KOPT-K1 (cell line): ENCODE measurements around the gene MYPN.
"Not testable (repeated sequence)": the region's sequence is repeated elsewhere in the genome, so short reads cannot be mapped to it uniquely, and the experiment has no call there.

ENCODE experiments used
- H3K27ac ChIP-seq: fragments of 200-600 bp; sonication (generic); 2 replicates; pipeline ENCODE4 v1.5.1; 2016; ENCODE audit warnings: antibody characterized with exemption, mild to moderate bottlenecking, low read depth, low read length; ENCODE audit not compliant: poor library complexity, severe bottlenecking
- H3K36me3 ChIP-seq: fragments of 200-600 bp; sonication (generic); 2 replicates; pipeline ENCODE4 v1.5.1; 2017; ENCODE audit warnings: antibody characterized with exemption, mild to moderate bottlenecking, low read length, moderate library complexity; ENCODE audit not compliant: insufficient read depth
- H3K9me3 ChIP-seq: fragments of 200-600 bp; sonication (generic); 2 replicates; pipeline ENCODE4 v1.5.1; 2017; ENCODE audit warnings: antibody characterized with exemption, low read length, mild to moderate bottlenecking; ENCODE audit not compliant: insufficient read depth, poor library complexity, severe bottlenecking

Gene MYPN

GRCh38 chr10:68138526-68138925, 29.2 kb downstream of the MYPN start:
- Histone ChIP-seq H3K9me3 (no peaks in the 10 kb centered on the region), H3K27ac (no peak overlapping the region), H3K36me3 (no peaks in the 10 kb centered on the region)

- H3K9me3 ChIP-seq, result no peaks in the 10 kb centered on the region
- H3K27ac ChIP-seq, result no peak overlapping the region
- no peaks in the 10 kb centered on the region for H3K36me3 ChIP-seq
These were observed 30.4 kb downstream of the MYPN start for GRCh38 chr10:68139448-68140272.

DNA sequence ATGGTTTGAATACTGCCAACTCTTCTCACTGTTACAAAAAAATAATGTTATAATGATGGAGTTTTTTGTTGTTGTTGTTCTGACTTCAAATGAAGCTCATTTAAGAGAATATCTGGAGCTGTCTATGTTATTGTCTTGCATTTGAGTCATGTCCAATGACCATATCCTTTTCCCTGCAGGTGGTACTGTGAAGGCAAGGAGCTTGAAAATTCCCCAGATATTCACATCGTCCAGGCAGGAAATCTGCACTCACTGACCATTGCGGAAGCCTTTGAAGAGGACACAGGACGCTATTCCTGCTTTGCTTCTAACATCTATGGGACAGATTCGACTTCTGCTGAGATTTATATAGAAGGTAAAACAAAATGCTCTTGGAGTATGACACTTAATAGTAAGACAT, 33.5 kb downstream of the MYPN start:
- Histone ChIP-seq H3K36me3 (no peaks in the 10 kb centered on the region), H3K9me3 (no peaks in the 10 kb centered on the region), H3K27ac (no peak overlapping the region)

GRCh38 chr10:68144709-68145108, 35.4 kb downstream of the MYPN start:
- H3K9me3 ChIP-seq, result no peaks in the 10 kb centered on the region
- H3K36me3 ChIP-seq, result no peaks in the 10 kb centered on the region

DNA sequence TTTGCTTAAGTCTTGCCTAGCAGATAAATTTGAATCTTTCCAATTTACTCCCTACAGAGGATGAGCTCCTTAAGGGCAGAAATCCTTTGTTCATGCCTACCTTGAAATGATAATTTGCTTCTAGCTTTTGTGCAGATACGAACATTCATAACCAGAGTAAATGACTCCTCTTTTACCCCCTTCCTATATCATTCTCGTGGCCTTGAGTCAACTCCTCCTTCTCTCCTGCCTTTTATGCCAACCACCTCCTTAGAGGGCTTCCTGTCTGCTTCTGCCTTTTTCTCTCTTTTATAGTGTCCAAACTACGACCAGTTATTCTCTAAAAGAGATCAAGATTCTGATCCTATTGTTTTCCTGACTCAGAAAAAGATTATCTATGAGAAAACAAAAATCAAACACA, 36.4 kb downstream of the MYPN start:
- Histone ChIP-seq H3K27ac (no peak overlapping the region), H3K36me3 (no peaks in the 10 kb centered on the region), H3K9me3 (no peaks in the 10 kb centered on the region)

More at GRCh38 chr10:68144709-68145108, 35.4 kb downstream of the MYPN start:
- H3K27ac ChIP-seq, result no peak overlapping the region

DNA sequence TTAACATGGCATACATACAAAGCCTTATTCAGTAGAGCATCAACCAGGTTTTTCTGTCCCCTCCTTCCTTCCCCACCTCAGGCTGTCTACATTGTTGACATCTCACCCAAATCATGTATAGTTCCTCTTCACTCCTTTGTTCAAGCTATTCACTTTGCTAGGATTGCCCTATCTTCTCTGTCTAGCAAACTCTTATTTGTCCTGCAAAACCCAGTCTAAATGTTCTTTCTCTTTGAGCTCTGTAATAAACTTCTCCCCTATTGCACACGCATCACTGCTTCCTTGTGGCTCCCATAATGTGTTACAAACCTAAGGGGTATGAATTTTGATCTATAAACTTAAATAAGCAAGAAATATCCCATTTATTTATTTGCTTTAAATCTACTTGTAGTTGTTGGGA, 36.8 kb downstream of the MYPN start:
- Histone ChIP-seq H3K36me3 (no peaks in the 10 kb centered on the region), H3K9me3 (no peaks in the 10 kb centered on the region), H3K27ac (no peak overlapping the region)

DNA sequence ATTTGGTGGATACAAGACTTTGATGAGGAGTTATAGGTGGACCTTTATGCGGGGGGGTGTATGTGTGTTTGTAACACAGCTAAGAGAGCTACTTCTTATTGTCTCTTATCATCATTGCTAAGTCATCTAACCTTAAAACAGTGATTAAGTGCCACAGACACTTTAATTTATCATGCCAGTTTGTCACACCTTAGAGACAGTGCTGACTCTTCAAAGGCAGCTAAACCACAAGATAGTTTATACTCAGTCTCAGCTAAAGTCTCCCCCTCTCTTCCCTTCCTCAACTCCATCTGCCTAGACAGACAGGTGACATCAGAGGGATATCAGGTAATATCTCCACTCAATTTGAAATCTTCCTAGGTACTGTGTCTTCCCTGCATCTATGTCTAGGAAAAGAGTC, 42.2 kb downstream of the MYPN start:
- Histone ChIP-seq H3K36me3 (no peaks in the 10 kb centered on the region), H3K9me3 (no peaks in the 10 kb centered on the region), H3K27ac (no peak overlapping the region)

GRCh38 chr10:68153473-68154210, 44.4 kb downstream of the MYPN start:
- H3K27ac ChIP-seq, result no peak overlapping the region
- H3K36me3 ChIP-seq, result no peaks in the 10 kb centered on the region
- H3K9me3 ChIP-seq, result no peaks in the 10 kb centered on the region

DNA sequence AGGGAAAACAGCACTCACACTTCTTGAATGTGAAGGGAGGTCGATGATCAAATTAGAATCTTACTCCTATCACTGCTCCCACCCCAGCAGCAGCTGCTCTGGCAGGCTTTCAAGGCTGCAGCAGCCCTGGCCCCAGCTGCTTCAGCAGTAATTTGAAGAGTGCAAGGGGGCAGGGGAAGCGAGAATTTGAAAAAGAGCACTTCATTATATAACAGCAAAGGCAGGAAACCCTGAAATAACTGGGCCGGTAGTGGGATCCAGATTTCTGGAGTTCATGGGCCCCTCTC, 44.9 kb downstream of the MYPN start:
- H3K27ac ChIP-seq, result no peak overlapping the region
- H3K9me3 ChIP-seq, result no peaks in the 10 kb centered on the region
- no peaks in the 10 kb centered on the region for H3K36me3 ChIP-seq

DNA sequence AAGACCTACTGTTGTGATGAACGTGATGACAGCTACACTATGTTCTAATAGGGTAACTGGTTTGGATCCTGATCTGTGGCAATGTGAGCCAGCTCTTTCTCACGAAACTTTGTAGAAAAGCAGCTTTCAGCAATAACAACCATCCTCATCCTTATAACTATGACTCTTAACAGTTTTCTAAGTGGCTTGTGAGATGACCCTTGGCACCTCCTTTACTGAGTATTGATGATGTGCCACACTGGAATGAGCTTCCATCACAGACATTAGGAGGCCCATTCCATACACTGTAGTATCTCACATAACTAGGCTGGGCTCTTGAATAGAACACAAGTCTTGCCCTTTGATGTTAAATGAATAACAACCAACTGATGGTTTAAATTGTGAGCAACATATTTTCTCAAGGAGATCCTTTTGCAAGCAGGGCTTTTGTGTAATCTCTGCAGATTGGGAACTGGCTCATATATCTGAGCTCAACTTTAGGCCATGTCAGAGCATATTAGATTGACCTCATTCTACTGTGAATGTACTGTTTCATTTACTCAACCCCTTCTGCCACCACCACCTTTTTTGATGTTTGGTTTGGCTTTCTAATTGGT, 46.4 kb downstream of the MYPN start:
- H3K9me3 ChIP-seq, result no peaks in the 10 kb centered on the region
- H3K36me3 ChIP-seq, result no peaks in the 10 kb centered on the region
- H3K27ac ChIP-seq, result no peak overlapping the region

GRCh38 chr10:68156373-68157185, 47.3 kb downstream of the MYPN start:
- Histone ChIP-seq H3K27ac (no peak overlapping the region), H3K9me3 (no peaks in the 10 kb centered on the region), H3K36me3 (no peaks in the 10 kb centered on the region)

DNA sequence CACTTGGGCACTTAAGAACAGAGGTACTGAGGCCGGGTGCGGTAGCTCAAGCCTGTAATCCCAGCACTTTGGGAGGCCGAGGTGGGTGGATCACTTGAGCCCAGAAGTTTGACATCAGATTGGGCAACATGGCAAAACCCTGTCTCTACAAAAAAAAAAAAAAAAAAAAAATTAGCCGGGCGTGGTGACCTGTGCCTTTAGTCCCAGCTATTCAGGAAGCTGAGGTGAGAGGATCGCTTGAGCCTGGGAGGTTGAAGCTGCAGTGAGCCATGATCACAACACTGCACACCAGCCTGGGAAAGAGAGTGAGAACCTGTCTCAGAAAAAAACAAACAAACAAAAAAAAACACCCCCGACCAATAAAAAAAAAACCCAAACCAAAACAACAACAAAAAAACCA, 48.2 kb downstream of the MYPN start:
- H3K27ac ChIP-seq, H3K9me3 ChIP-seq, H3K36me3 ChIP-seq: not testable (repeated sequence)

DNA sequence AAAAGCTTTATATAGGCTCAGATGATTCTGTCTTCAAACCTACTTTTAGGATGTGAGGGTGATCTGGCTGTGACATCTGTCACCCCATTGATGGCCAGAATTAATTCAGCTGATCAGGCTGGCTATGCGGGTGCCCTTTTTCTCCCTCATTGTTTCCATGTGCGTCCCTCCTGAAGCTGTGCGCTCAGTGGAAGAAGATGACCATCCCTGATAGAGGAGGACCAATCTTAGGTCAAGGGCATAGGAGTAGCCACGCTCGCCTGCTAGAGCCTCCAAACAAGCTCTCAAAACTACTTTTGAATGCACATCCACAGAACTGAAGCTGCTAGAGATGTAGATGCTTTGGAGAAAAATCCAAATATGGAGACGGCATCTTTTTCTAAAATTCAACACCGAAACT, 48.7 kb downstream of the MYPN start:
- Histone ChIP-seq H3K36me3 (no peaks in the 10 kb centered on the region), H3K27ac (no peak overlapping the region), H3K9me3 (no peaks in the 10 kb centered on the region)

- Histone ChIP-seq H3K27ac (no peak overlapping the region), H3K36me3 (no peaks in the 10 kb centered on the region), H3K9me3 (no peaks in the 10 kb centered on the region)
These were observed 54.4 kb downstream of the MYPN start for GRCh38 chr10:68163735-68164134.

GRCh38 chr10:68165643-68166042, 56.4 kb downstream of the MYPN start:
- Histone ChIP-seq H3K9me3 (no peaks in the 10 kb centered on the region), H3K27ac (no peak overlapping the region), H3K36me3 (no peaks in the 10 kb centered on the region)
